HepG2 (cell line): ENCODE results near the gene FAM114A1. TPM values are rescaled to one million over a fixed set of nuclear protein-coding genes. Genes with fewer than 3 reads are reported as not detected.
A peak's percentile ranks its signal among the peaks of the same experiment; 100 is the strongest.

Experiments
- DDIT3 ChIP-seq: sonication (generic); formaldehyde crosslinking; IDR thresholded peaks from 2 replicates; pipeline ENCODE4 v1.4.0; 2020; ENCODE audit warnings: mild to moderate bottlenecking, missing genetic modification reagents
- FOXO1 ChIP-seq: sonication (generic); formaldehyde crosslinking; IDR thresholded peaks from 2 replicates; pipeline ENCODE4 v1.4.0; 2020; ENCODE audit warnings: missing genetic modification reagents
- HMG20B ChIP-seq: conservative IDR thresholded peaks from 2 replicates; pipeline ENCODE4 v1.6.1; 2016; ENCODE audit warnings: missing genetic modification reagents, missing compliant biosample characterization
- NRL ChIP-seq: sonication (generic); formaldehyde crosslinking; IDR thresholded peaks from 2 replicates; pipeline ENCODE4 v1.5.0; 2020; ENCODE audit warnings: missing genetic modification reagents, mild to moderate bottlenecking, moderate library complexity, borderline replicate concordance
- RBAK ChIP-seq: sonication (generic); formaldehyde crosslinking; IDR thresholded peaks from 2 replicates; pipeline ENCODE4 v1.5.1; 2020; ENCODE audit warnings: mild to moderate bottlenecking, missing genetic modification reagents
- SAFB2 ChIP-seq: sonication (generic); formaldehyde crosslinking; IDR thresholded peaks from 2 replicates; pipeline ENCODE4 v1.5.1; 2020; ENCODE audit warnings: missing genetic modification reagents, low read depth, mild to moderate bottlenecking, borderline replicate concordance
- SIN3A ChIP-seq: IDR thresholded peaks from 2 replicates; pipeline ENCODE4 v1.6.1; 2011; ENCODE audit warnings: low read depth, mild to moderate bottlenecking, control low read depth, low read length, borderline replicate concordance
- SOX13 ChIP-seq, 3 experiments: fragments of 450-650 bp in 1 of 3; sonication (generic) in 1 of 3; formaldehyde crosslinking in 1 of 3; IDR thresholded peaks in 2 of 3; conservative IDR thresholded peaks in 1 of 3; 2 replicates each; pipeline versions ENCODE4 v1.5.0 to v1.6.1; 2016 to 2020; ENCODE audit warnings: antibody characterized with exemption in 1 of 3, mild to moderate bottlenecking in 1 of 3, missing compliant biosample characterization in 1 of 3, missing genetic modification reagents in 1 of 3, moderate library complexity in 1 of 3
- SPEN ChIP-seq: sonication (generic); formaldehyde crosslinking; IDR thresholded peaks from 2 replicates; pipeline ENCODE4 v1.5.1; 2020; ENCODE audit warnings: low read depth, mild to moderate bottlenecking, missing genetic modification reagents
- SRSF4 ChIP-seq: fragments of 200-400 bp; formaldehyde crosslinking; IDR thresholded peaks from one replicate; pipeline ENCODE4 v1.6.1; 2018; ENCODE audit warnings: mild to moderate bottlenecking, low read depth, low read length, moderate library complexity; ENCODE audit not compliant: poor library complexity, severe bottlenecking
- XBP1 ChIP-seq: sonication (generic); formaldehyde crosslinking; IDR thresholded peaks from 2 replicates; pipeline ENCODE4 v1.5.0; 2020; ENCODE audit warnings: missing genetic modification reagents
- YEATS4 ChIP-seq: sonication (generic); formaldehyde crosslinking; IDR thresholded peaks from 2 replicates; pipeline ENCODE4 v1.4.0; 2020; ENCODE audit warnings: missing genetic modification reagents, borderline replicate concordance
- ZBTB1 ChIP-seq: sonication (generic); formaldehyde crosslinking; IDR thresholded peaks from 2 replicates; pipeline ENCODE4 v1.4.0; 2020; ENCODE audit warnings: missing genetic modification reagents, borderline replicate concordance
- ZBTB34 ChIP-seq: sonication (generic); formaldehyde crosslinking; IDR thresholded peaks from 2 replicates; pipeline ENCODE4 v1.8.0; 2022; ENCODE audit warnings: mild to moderate bottlenecking, missing genetic modification reagents
- ZNF143 ChIP-seq: sonication (generic); formaldehyde crosslinking; IDR thresholded peaks from 2 replicates; pipeline ENCODE4 v1.4.0; 2020; ENCODE audit warnings: missing genetic modification reagents
- ZNF180 ChIP-seq: sonication (generic); formaldehyde crosslinking; IDR thresholded peaks from 2 replicates; pipeline ENCODE4 v1.4.0; 2020; ENCODE audit warnings: low read depth, missing genetic modification reagents, borderline replicate concordance
- ZNF282 ChIP-seq: fragments of 450-650 bp; IDR thresholded peaks from 2 replicates; pipeline ENCODE4 v1.6.1; 2018; ENCODE audit not compliant: partially characterized antibody
- ZNF460 ChIP-seq: sonication (generic); formaldehyde crosslinking; IDR thresholded peaks from 2 replicates; pipeline ENCODE4 v1.5.1; 2020; ENCODE audit warnings: missing genetic modification reagents, mild to moderate bottlenecking, borderline replicate concordance
- ZNF562 ChIP-seq: sonication (generic); formaldehyde crosslinking; IDR thresholded peaks from 2 replicates; pipeline ENCODE4 v1.8.0; 2022; ENCODE audit warnings: missing genetic modification reagents, borderline replicate concordance
- polyA plus RNA-seq, 8 experiments: library from polyadenylated mRNA; depleted of rRNA in 3 of 8; stranded (reverse) in 7 of 8; unstranded in 1 of 8; fragments of >200 nt; fragmentation: Illumina TruSeq in 4 of 8; extraction: Trizol in 4 of 8; gene quantifications; 2 replicates each; pipeline versions ENCODE4 v1.2.1 to v1.2.3, GENCODE V29; 2011 to 2016; ENCODE audit warnings: low read depth in 4 of 8, missing spikeins in 1 of 8, mixed read lengths in 1 of 8; ENCODE audit not compliant: insufficient read depth in 1 of 8
- total RNA-seq, 5 experiments: library from RNA; depleted of rRNA; stranded (reverse); fragments of >200 nt; fragmentation: Illumina TruSeq; extraction: Trizol; gene quantifications; 2 replicates each; pipeline ENCODE4 v1.2.3, GENCODE V29; 2016; ENCODE audit warnings: low read depth in 1 of 5
- TF ChIP-seq, protein P1 (sequence below): sonication (generic); formaldehyde crosslinking; IDR thresholded peaks from 2 replicates; pipeline ENCODE4 v1.4.0; 2020; ENCODE audit warnings: missing genetic modification reagents; ENCODE audit errors: not compliant biosample characterization
- TF ChIP-seq, protein P2 (sequence below): sonication (generic); formaldehyde crosslinking; IDR thresholded peaks from 2 replicates; pipeline ENCODE4 v1.8.0; 2022; ENCODE audit warnings: mild to moderate bottlenecking, missing genetic modification reagents, moderate library complexity
- TF ChIP-seq, protein P3 (sequence below): sonication (generic); formaldehyde crosslinking; IDR thresholded peaks from 2 replicates; pipeline ENCODE4 v1.5.1; 2020; ENCODE audit warnings: mild to moderate bottlenecking, missing genetic modification reagents, moderate library complexity

FAM114A1 gene
- total and polyA plus RNA-seq, 2 of the 13 experiments (the other 11 are each of a cell fraction or from before 2014, with no cell fraction given), result 61.0 to 76.9 TPM

DNA sequence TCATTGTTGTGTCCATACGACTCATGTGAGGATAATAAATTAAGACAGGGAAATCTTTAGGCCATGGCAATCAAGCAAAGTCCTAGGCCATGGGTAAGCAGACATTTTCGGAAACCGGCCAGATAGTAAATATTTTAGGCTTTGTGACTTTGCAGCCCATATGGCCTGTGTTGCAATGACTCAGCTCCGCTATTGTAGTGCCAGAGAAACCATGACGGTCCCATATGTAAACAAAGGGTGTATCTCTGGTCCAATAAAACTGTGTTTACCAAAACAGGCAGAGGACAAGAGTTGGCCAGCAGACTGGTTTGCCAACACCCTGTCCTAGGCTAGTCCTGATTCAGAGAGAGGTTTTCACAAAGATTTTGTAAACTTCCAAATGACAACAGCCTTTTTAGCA, 5.0 kb downstream of the FAM114A1 start (continued):
- TF ChIP-seq, protein P1, sequence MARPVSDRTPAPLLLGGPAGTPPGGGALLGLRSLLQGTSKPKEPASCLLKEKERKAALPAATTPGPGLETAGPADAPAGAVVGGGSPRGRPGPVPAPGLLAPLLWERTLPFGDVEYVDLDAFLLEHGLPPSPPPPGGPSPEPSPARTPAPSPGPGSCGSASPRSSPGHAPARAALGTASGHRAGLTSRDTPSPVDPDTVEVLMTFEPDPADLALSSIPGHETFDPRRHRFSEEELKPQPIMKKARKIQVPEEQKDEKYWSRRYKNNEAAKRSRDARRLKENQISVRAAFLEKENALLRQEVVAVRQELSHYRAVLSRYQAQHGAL (CRISPR knock-in tag), result no peak
- no peak for TF ChIP-seq SRSF4
- peak; percentile 90 for TF ChIP-seq ZBTB34
- TF ChIP-seq YEATS4 (CRISPR knock-in tag), result no peak
- TF ChIP-seq DDIT3 (CRISPR knock-in tag), result no peak
- TF ChIP-seq FOXO1, result peak; percentile 70; the same call in 1 of the 2 replicates
- TF ChIP-seq, protein P2, sequence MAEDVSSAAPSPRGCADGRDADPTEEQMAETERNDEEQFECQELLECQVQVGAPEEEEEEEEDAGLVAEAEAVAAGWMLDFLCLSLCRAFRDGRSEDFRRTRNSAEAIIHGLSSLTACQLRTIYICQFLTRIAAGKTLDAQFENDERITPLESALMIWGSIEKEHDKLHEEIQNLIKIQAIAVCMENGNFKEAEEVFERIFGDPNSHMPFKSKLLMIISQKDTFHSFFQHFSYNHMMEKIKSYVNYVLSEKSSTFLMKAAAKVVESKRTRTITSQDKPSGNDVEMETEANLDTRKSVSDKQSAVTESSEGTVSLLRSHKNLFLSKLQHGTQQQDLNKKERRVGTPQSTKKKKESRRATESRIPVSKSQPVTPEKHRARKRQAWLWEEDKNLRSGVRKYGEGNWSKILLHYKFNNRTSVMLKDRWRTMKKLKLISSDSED (CRISPR knock-in tag), result no peak
- TF ChIP-seq SOX13 (IDR thresholded peaks at IDR 0.05), result peak; percentile 79
- TF ChIP-seq SOX13 (CRISPR knock-in tag; conservative IDR thresholded peaks at IDR 0.05 in 1 of 2, IDR thresholded peaks at IDR 0.05 in 1 of 2), result peak in 1 of 2 experiments; percentile 94; a peak in 2 of 4 replicates
- no peak for TF ChIP-seq ZNF460
- no peak for TF ChIP-seq ZBTB1 (CRISPR knock-in tag)
- no peak for TF ChIP-seq ZNF180 (CRISPR knock-in tag)
- TF ChIP-seq ZNF562, result no peak
- no peak for TF ChIP-seq NRL (CRISPR knock-in tag)
- peak; percentile 50; the same call in 1 of the 2 replicates for TF ChIP-seq SIN3A
- no peak for TF ChIP-seq SPEN (CRISPR knock-in tag)
- TF ChIP-seq HMG20B, result no peak
- no peak for TF ChIP-seq ZNF282
- no peak for TF ChIP-seq XBP1 (CRISPR knock-in tag)
- TF ChIP-seq ZNF143 (CRISPR knock-in tag), result no peak
- TF ChIP-seq, protein P3, sequence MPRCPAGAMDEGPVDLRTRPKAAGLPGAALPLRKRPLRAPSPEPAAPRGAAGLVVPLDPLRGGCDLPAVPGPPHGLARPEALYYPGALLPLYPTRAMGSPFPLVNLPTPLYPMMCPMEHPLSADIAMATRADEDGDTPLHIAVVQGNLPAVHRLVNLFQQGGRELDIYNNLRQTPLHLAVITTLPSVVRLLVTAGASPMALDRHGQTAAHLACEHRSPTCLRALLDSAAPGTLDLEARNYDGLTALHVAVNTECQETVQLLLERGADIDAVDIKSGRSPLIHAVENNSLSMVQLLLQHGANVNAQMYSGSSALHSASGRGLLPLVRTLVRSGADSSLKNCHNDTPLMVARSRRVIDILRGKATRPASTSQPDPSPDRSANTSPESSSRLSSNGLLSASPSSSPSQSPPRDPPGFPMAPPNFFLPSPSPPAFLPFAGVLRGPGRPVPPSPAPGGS (CRISPR knock-in tag), result no peak
- TF ChIP-seq SAFB2 (CRISPR knock-in tag), result no peak; the same call in 1 of the 2 replicates
- TF ChIP-seq RBAK (CRISPR knock-in tag), result no peak
